HG02759 (cell line): ENCODE results near the gene G6PC2.

ENCODE experiments used
- ATAC-seq: cut with Tn5 transposase; IDR thresholded peaks from one replicate; pipeline ENCODE4 v1.9.1; 2021; ENCODE audit warnings: mild to moderate bottlenecking, moderate library complexity; ENCODE audit not compliant: unreplicated experiment

G6PC2 gene

DNA sequence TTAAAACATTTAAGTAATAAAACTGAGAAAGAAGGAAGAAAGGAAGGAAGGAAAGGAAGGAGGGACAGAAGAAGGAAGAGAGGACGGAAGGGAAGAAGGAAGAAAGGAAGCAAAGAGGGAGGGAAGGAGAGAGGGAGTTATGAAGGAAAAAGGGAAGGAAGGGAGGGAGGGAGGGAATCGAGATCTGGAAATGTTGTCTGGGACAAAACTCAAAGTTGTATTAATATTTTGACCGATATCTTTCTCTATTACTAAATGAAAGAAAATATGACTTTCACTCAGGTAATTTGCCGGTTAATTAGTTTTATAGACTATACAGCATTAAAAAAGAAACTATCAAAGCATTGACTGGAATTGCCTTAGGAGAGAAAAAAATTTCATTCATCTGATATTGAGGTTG, 44.4 kb downstream of the G6PC2 start:
- ATAC-seq: no peak

DNA sequence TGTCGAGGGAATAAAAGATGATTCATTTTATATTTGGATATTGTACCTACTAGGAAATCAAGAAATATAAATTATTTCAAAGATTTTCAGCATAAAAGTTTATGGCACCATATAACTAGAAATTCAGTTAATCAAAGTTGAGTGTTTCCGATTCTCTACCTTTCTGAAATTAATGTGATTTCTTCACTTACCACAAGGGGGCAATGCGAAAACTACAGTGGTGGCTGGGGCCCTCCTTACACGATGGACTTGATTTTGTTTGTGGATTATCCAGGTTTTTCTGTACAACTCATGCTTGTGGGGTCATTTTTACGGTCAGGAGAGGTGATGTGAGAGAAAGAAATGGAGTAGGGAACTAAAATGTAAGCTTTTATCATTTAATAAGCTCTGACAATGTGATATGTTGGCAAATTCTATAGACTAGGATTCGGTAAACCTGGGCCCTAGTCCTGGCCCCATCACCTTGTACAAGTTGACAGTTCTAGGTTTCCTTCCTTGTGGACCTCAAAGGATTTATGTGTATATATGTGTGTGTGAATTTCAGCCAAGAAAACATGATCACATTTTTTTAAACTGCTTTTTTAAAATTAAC, 47.6 kb downstream of the G6PC2 start:
- ATAC-seq: no peak

DNA sequence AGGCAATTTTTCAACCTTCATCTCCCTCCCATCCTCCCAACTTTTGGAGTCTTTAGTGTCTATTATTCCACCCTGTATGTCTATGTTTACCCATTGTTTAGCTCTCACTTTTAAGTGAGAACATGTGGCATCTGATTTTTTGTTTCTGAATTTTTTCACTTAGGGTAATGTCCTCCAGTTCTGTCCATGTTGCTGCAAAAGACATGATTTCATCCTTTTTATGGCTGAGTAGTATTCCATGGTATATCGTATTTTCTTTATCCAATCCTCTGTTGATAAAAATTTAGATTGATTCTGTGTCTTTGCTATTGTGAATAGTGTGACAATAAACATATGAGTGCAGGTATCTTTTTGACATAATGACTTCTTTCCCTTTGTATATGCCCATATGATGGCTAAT, 48.2 kb downstream of the G6PC2 start:
- ATAC-seq: no peak

DNA sequence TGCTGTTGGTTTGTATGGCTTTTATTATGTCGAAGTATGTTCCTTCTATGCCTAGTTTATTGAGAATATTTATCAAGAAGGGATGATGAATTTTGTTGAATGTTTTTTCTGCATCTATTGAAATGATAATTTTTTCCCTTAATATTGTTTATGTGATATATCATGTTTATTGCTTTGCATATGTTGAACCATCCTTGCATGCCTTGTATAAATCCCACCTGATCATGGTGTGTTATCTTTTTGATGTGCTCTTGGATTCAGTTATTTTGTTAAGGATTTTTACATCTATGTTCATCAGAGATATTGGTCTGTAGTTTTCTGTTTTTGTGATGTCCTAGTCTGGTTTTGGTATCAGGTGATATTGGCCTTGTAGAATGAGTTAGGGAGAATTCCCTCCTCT, 50.8 kb downstream of the G6PC2 start:
- ATAC-seq: no peak

DNA sequence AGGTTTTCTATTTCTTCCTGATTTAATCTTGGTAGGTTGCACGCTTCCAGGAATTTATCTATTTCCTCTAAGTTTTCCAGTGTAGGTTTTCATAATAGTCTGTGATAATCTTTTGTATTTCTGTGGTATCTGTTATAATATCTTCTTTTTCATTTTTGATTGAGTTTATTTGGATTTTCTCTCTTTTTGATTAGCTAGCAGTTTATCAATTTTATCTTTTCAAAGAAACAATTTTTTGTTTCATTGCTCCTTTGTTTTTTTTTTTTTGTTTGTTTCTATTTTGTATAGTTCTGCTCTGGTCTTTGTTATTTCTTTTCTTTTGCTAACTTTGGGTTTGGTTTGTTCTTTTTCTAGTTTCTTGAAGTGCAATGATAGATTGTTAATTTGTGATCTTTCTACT, 51.3 kb downstream of the G6PC2 start:
- no peak for ATAC-seq

DNA sequence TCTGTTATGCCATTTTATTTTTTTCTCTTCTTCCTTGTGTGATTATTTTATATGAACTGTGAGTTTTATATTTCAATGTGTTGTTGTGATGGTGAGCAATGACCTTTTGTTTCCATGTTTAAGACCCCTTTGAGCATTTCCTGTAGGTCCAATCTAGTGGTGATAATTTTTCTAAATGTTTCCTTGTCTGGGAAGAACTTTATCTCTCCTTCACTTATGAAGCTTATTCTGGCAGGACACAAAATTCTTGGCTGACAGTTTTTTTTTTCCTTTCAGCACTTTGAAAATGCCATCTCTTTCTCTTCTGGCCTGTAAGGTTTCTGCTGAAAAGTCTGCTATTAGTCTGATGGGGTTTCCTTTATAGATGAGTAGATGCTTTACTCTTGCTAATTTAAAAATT, 53.2 kb downstream of the G6PC2 start:
- no peak for ATAC-seq

DNA sequence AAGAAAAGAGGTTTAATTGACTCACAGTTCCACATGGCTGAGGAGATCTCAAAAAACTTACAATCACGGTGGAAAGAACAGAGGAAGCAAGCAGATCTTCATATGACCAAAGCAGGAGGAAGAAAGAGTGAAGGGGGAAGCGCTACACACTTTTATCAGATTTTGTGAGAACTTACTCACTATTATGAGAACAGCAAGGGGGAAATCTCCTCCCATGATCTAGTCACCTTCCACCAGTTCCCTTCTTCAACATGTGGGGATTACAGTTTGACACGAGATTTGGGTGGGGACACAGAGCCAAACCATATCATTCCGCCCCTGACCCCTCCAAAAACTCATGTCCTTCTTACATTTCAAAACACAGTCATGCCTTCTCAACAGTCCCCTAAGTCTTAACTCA, 54.2 kb downstream of the G6PC2 start:
- ATAC-seq: no peak

DNA sequence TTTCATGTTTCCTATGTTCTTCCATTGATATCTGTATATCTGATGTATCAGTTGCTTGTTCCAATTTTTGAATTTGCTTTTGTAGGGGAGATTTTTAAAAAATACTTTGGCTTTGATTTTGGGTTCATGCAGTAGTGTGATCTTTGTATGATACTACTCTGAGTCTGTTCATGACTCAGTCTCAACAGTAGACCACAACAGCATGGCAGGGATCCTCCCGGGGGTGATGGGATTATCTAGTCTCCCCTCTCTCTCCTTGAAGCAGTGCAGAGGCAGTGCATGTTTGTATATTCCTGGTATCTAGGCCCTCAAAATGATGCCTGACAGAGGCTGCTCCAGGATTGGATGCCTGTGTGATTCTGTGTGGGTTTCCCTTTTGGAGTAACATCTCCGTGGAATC, 55.3 kb downstream of the G6PC2 start:
- ATAC-seq: no peak
